DND-41 (cell line): ENCODE results near the gene PRMT3.

Experiments
- EZH2 ChIP-seq: IDR thresholded peaks from 3 replicates; pipeline ENCODE4 v1.6.1; 2012; ENCODE audit warnings: borderline replicate concordance, low read depth, mild to moderate bottlenecking, moderate library complexity, low read length, inconsistent platforms; ENCODE audit not compliant: severe bottlenecking
- TF ChIP-seq, protein P1 (sequence below): IDR thresholded peaks from 2 replicates; pipeline ENCODE4 v1.5.1; 2012; ENCODE audit warnings: borderline replicate concordance, low read length, moderate library complexity, mild to moderate bottlenecking; ENCODE audit not compliant: poor library complexity, severe bottlenecking; ENCODE audit errors: extremely low read depth

DNA sequence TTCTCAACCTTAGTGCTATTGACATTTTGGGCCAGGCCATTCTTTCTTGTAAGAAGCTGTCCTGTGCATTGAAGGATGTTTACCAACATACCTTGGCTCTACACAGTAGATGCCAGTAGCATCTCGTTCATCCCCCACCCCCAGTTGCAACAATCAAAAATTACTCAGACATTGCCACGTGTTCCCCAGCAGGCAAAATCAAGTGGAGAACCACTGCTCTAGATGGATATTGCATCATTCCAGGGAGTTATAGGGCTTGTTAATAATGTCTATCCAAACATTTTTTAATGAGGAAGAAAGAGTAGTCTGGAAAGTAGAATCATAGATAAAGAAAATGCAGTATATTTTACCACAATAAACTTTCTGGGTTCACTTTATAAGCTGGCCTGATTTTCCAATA is 64.1 kb downstream of the PRMT3 start:
- TF ChIP-seq EZH2 = no peak
- TF ChIP-seq, protein P1, sequence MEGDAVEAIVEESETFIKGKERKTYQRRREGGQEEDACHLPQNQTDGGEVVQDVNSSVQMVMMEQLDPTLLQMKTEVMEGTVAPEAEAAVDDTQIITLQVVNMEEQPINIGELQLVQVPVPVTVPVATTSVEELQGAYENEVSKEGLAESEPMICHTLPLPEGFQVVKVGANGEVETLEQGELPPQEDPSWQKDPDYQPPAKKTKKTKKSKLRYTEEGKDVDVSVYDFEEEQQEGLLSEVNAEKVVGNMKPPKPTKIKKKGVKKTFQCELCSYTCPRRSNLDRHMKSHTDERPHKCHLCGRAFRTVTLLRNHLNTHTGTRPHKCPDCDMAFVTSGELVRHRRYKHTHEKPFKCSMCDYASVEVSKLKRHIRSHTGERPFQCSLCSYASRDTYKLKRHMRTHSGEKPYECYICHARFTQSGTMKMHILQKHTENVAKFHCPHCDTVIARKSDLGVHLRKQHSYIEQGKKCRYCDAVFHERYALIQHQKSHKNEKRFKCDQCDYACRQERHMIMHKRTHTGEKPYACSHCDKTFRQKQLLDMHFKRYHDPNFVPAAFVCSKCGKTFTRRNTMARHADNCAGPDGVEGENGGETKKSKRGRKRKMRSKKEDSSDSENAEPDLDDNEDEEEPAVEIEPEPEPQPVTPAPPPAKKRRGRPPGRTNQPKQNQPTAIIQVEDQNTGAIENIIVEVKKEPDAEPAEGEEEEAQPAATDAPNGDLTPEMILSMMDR = no peak
